GM21786 (cell line): ENCODE results near the gene IRAK3.

Experiments
- ATAC-seq: cut with Tn5 transposase; IDR thresholded peaks from one replicate; pipeline ENCODE4 v1.9.1; 2021; ENCODE audit not compliant: unreplicated experiment

IRAK3 gene

DNA sequence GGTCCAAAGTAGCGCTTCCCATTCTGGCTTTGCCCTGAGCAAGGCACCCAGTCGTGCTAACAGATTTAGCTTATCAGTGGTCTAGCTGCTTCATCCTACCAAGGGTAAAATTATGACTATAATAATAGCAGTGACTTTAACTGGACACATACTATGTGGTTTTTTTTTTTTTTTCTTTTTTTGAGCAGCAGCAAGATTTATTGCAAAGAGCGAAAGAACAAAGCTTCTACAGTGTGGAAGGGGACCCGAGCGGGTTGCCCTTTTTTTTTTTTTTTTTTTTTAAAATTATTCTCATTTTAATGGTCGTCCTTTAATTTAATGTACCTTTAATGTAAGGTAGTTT, 113.8 kb downstream of the IRAK3 start:
- no peak for ATAC-seq

DNA sequence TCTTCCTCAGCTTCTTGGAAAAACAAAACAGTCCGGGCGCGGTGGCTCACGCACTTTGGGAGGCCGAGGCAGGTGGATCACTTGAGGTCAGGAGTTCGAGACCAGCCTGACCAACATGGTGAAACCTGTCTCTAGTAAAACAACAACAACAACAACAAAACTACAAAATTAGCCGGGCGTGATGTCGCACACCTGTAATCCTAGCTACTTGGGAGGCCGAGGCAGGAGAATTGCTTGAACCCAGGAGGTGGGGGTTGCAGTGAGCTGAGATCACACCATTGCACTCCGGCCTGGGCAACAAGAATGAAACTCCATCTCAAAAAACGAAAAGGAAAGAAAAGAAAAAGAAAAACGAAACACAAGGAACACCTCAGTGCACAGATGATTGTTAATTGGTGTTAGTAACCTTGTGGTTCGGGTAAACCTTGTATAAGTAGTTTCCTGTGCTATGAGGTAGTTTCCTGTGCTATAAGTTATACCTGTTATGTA, 114.3 kb downstream of the IRAK3 start:
- peak; percentile 57 for ATAC-seq
